DMS 273 (cell line): ENCODE data around the gene LTB4R.

ENCODE experiments used
- DNase-seq: peaks from one replicate; lab custom pipeline; 2025; ENCODE audit not compliant: unreplicated experiment; lab: John Stamatoyannopoulos, UW

LTB4R gene

GRCh38 chr14:24299255-24300191 lies 11.8 kb upstream of the LTB4R start, which contains the start of the genes DHRS1 and NOP9:
TSS of gene DHRS1 (minus strand) at chr14:24299780. CDS start at chr14:24299106, 674 bp downstream.
TSS of gene NOP9 (plus strand) at chr14:24299850. CDS start at chr14:24299955, 105 bp downstream.
- peak; percentile 96 for DNase-seq

DNA sequence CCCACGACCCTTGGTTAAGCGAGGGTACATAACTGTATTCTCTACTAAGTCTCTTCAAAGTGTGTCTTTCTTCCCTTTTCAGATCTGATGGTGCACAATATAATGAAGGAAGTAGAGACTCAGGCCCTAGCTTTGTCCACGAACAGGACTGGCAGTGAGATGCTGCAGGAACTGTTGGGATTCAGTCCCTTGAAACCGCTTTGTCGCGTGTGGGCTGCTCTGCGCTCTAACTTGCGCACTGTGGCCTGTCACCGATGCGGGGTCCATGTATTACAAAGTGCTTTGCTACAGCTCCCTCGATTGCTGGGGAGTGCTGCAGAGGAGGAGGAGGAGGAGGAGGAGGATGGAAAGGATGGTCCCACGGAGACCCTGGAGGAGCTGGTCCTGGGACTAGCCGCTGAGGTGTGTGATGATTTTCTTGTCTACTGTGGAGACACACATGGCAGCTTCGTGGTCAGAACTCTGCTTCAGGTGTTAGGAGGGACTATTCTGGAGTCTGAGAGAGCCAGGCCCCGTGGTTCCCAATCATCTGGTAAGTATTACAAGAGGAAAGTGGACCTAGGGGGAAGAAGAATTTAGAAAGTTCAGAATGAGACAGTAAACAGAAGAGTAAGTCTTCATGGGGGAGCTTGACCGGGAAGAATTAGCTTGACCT lies 10.8 kb upstream of the LTB4R start:
- no peak for DNase-seq

- DNase-seq = no peak
These were observed 7.3 kb upstream of the LTB4R start for GRCh38 chr14:24304019-24304387.

DNA sequence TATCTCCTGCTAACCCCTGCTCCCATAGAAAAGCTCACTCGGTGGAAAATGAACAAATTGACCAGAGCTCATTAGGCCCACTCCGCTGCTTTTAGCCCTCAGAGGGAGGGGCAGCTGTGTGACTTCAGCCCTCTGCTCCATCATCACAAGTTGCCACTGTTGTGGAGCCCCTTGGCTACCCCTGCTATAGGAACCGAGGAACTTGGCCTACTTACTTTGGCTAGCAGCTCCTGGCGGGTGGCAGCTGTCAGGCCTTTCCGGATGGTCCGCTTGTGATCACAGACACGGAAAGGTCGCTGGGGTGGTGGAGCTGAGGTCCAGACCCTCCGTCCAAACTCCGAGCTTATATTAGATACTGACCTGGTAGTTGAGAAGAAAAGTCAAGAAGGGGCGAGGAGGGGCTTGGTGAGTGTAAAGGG lies 4.1 kb upstream of the LTB4R start:
- no peak for DNase-seq

GRCh38 chr14:24307575-24308341 lies 3.5 kb upstream of the LTB4R start, which contains the start of gene CIDEB:
TSS of gene CIDEB (minus strand) at chr14:24307977. CDS start at chr14:24307858, 119 bp downstream.
- peak; percentile 75 for DNase-seq

DNA sequence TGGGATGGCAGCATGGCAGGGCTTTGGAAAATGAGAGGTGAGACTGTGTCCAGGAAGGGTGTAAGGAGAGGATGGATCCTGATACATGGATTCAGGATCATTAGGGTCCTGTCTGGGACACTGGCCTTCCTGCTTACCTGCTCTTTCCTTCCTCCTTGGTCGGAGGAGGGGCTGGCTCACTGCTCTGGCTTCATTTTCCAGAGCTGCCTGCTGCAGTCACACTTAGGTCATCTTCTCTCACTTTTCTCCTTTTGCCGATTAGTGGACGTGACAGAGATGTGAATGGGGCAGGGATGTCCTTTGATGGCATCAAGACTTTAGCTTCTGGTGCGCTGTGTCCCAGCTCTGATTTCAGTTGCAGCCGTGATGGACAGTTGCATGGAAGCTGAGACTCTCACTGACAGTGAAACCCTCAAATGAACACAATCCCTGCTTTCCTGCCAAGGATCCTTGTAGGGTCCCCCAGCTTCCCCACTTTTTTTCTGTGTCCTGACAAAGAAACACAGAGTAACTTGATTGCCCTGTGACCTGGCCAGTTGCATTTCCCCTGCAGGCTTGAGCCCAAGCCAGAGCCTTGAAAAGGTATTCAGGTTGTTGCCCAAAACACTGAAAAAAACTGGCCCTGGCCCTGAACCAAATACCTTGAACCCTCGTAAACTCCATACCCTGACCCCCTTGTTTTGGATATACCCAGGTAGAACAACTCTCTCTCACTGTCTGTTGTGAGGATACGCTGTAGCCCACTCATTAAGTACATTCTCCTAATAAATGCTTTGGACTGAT lies 2.8 kb upstream of the LTB4R start:
- DNase-seq = no peak

DNA sequence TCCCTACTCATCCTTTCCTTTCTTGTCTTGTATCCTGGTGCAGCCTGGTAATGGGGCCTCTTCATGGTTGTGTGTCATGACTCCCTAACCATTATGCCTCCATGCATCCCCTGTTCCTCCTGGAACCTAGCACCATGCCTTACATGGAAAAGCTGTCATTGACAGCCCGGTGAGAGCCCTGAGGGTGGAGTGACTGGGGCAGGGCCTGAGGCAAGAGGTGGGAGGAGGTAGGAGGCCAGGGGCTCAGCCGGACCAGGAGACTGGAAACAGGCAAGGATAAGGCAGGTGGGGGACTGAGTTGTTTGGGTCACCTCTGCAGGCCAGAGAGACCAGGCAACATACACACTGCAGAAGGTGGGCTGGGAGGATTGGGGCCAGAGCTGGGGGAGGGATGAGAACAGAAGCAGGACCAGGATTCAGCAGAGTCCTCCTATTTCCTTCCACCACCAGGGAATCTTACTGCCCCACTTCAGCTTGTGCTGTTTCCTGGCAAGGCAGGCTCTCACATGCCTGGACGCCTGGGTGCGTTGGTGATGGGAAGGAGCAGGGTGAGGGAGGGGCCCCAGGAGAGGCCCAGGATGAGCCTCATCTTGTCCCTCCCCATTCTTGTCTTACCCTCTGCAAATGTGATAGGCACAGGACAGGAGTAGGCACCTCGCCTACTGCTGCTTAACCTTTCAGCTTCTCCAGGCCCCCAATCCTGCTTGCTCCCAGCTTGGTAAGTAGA lies 1.6 kb upstream of the LTB4R start, which contains the start of gene LTB4R2:
Gene LTB4R2, plus strand, starts transcription at position 603 of the 727 bp plus-strand sequence. CDS start 525 bp downstream, outside the sequence.
- peak; percentile 47 for DNase-seq

DNA sequence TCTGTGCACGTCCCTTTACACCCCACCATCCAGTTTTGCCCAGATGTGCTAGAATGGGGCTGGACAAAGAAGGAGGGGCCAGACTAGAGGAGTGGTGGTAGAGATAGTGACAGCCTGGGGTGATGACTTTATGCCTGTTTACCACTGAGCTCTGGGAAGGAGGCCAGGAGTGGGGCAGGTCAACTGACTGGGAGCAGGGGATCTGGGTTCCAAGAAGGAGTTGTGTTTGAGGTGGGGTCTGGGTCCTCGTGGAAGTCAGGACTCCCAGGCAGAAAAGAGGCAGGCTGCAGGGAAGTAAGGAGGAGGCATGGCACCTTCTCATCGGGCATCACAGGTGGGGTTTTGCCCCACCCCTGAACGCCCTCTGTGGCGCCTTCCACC lies 1.0 kb upstream of the LTB4R start:
- no peak for DNase-seq

GRCh38 chr14:24311837-24312615 lies 724 bp downstream of the LTB4R start:
- no peak for DNase-seq

GRCh38 chr14:24312736-24313507 lies 1.6 kb downstream of the LTB4R start:
- DNase-seq = no peak

- no peak for DNase-seq
These were observed 2.6 kb downstream of the LTB4R start for GRCh38 chr14:24313913-24314312.

DNA sequence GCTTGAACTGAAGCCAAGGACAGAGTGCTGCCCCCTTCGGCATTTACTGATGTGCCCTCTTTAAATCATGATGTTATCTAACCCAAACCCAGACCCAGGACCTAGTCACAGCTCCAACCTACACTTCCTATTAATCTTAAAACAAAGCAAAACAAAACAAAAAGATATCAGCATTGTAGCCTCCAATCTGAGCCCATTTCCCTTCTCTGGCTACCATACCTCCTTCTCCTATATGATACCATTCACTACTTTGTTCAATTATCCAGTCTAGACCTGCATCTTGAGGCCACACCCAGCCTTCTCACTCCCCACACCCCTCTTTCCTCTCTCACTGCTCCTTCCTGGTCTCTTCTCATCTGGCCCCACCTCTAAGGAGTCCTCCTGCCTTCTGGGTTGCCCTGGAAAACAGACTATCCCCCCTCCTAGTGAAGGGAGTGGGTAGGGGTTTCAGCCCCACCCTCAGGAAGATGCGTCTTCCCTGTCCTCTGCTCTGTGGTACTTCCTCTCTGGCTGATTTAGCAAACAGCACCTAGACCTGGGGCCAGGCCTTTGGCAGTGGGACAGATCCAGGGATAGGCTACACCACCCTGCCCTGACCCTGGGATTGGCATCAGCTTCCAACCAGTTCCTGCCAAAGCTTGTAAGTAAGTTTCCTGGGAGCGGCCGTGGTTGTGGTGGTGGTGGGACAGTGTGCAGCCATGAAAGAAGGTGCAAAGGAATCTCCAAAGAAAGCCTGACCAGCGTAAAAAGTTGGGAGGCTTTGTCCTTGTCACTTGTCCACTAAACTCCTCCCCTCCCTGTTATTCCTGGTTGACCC lies 3.3 kb downstream of the LTB4R start:
- no peak for DNase-seq

- no peak for DNase-seq
These were observed 4.0 kb downstream of the LTB4R start for GRCh38 chr14:24315243-24315806.

GRCh38 chr14:24315807-24316596 lies 4.7 kb downstream of the LTB4R start:
- no peak for DNase-seq

DNA sequence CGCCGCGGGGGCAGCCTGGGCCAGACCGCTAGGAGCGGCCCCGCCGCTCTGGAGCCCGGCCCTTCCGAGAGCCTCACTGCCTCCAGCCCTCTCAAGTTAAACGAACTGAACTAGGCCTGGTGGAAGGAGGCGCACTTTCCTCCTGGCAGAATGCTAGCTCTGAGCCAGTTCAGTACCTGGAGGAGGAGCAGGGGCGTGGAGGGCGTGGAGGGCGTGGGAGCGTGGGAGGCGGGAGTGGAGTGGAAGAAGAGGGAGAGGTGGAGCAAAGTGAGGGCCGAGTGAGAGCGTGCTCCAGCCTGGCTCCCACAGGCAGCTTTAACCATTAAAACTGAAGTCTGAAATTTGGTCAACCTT lies 5.3 kb downstream of the LTB4R start:
- DNase-seq = no peak
